DOHH2 (cell line): ENCODE measurements around the gene GLRX5.
A peak's percentile ranks its signal among the peaks of the same experiment; 100 is the strongest.

Experiments used
- CTCF ChIP-seq: fragments of 200-600 bp; sonication (generic); IDR thresholded peaks from one replicate; pipeline ENCODE4 v1.5.1; 2014; ENCODE audit warnings: antibody characterized with exemption, mild to moderate bottlenecking, low read depth, low read length; ENCODE audit not compliant: poor library complexity, severe bottlenecking
- EZH2phosphoT487 ChIP-seq: fragments of 200-600 bp; sonication (generic); IDR thresholded peaks from 2 replicates; pipeline ENCODE4 v1.6.1; 2017; ENCODE audit warnings: borderline replicate concordance, mild to moderate bottlenecking, antibody characterized with exemption, low read length, moderate library complexity, mixed read lengths

DNA sequence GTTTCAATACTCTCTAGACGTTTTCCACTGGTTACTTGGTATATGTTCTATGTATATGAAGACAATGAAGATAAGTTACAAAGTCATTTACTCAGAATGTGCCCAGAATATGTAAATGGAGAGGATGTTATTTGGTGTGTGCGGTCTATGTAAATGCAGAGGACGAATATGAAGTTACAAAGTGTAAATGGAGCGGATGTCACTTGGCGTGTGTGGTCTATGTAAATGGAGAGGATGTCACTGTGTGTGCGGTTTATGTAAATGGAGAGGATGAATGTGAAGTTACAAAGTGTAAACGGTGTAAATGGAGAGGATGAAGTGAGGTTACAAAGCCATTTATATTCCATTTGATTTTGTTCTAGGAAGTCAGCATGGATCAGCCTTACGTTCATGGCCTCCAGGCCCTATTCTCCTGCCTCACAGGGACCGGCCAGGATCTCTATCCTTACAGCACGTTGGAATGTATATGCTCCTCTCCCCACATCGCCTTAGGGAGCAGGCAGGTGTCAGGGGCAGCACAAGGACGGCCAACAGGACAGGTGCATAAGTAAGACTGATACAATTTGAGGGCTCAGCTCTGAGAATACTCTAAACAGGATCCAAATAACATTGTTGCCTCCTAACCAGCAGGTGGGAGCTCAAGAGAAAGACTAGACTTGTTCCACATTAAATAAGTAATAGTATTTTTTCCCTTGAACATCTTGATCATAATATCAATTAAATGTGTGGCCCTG, 42.4 kb downstream of the GLRX5 start:
- TF ChIP-seq CTCF (no peak), EZH2phosphoT487 (peak; percentile 81; the same call in 1 of the 2 replicates)
